ENCODE measurements around the gene DHRS1.

The DHRS1 gene

DNA sequence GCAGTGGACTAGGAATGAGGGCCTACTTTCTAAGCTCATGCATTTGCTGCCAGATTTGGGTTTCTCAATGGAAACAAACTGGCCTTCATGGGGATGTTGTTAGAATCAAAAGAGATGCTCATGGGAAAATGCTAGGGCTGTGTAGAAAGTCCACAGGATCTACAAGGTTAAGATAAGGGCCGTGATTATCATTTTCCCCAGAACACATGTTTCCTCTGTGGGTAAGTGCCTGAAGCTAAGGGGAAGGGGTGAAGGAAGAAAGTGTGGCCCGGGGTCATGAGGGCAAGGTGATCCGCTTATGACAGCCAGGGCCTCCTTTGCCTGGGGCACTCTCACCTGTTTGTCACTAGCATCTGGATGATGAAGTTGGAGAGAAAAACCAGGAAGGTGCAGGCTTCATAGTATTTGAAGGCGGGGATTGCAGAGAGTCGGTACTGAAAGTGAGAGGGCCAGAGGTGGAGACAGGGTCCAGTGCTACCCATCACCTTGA lies 25.5 kb upstream of the DHRS1 start:
- peaks cover 3% of the 10 kb centered on the region for H3K27me3 ChIP-seq (ENCODE audit: low read depth, low read length)
- no peak overlapping the region for H3K4me3 ChIP-seq (ENCODE audit: low read depth in 1 of 2, low read length in 2 of 2)
- no peaks in the 10 kb centered on the region for H3K36me3 ChIP-seq (ENCODE audit: control insufficient read depth in 1 of 2, insufficient read depth in 2 of 2, low read length in 2 of 2)
- H3K4me1 ChIP-seq (ENCODE audit: control insufficient read depth in 1 of 2, insufficient read depth in 2 of 2, low read length in 2 of 2): peaks cover 4 to 12% of the 10 kb centered on the region in 2 donors
- no peaks in the 10 kb centered on the region for H3K9me3 ChIP-seq (ENCODE audit: control insufficient read depth in 1 of 2, low read length in 2 of 2)
- no peak overlapping the region for H3K27ac ChIP-seq (ENCODE audit: low read length)

DNA sequence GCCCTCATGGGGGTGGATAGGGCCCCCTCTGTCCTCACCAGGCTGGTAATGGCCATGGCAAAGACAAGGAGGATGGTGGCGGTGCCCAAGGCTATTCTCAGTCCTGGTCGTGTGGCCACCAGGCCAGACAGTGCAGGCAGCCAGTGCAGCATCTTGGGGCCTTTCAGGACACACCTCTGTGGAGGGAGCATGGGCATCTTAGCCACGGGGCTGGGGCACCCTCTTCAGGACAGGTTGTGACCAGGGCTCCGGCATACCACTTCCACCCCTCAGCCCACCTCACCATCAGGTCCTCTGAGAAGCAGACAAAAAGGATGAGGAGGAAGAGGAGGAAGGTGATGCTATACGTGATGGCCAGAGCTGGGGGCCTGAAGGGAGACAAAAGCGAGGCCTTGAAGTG lies 24.4 kb upstream of the DHRS1 start:
- H3K27ac ChIP-seq (ENCODE audit: low read length): no peak overlapping the region
- no peak overlapping the region for H3K4me3 ChIP-seq (ENCODE audit: low read depth in 1 of 2, low read length in 2 of 2)
- H3K4me1 ChIP-seq (ENCODE audit: control insufficient read depth in 1 of 2, insufficient read depth in 2 of 2, low read length in 2 of 2): peaks cover 0 to 8% of the 10 kb centered on the region in 2 donors
- H3K9me3 ChIP-seq (ENCODE audit: control insufficient read depth in 1 of 2, low read length in 2 of 2): no peaks in the 10 kb centered on the region
- H3K27me3 ChIP-seq (ENCODE audit: low read depth, low read length): peaks cover 4% of the 10 kb centered on the region
- no peaks in the 10 kb centered on the region for H3K36me3 ChIP-seq (ENCODE audit: control insufficient read depth in 1 of 2, insufficient read depth in 2 of 2, low read length in 2 of 2)

DNA sequence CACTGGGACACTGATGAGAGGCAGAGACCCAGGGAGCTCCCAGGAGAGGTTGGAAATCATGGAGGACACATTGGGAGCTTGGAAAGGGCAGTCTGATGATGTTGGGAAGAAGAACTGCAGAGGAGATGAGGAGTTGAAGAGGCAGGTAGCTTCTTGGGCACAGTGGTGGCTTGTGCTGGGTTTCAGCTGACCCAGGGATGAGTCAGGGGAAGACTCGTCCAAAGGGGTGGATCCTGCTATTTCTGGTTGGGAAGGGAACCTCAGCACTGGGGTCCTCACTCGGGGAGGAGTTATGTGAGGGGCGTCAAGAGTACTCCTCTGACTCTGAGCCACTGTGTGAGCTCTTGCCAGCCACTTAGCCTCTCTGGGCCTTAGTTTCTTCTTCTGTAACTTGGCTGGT lies 23.8 kb upstream of the DHRS1 start:
- Histone ChIP-seq H3K27me3 (ENCODE audit: low read depth, low read length) (peaks cover 4% of the 10 kb centered on the region), H3K4me1 (ENCODE audit: control insufficient read depth in 1 of 2, insufficient read depth in 2 of 2, low read length in 2 of 2) (peaks cover 0 to 6% of the 10 kb centered on the region in 2 donors), H3K9me3 (ENCODE audit: control insufficient read depth in 1 of 2, low read length in 2 of 2) (no peaks in the 10 kb centered on the region), H3K4me3 (ENCODE audit: low read depth in 1 of 2, low read length in 2 of 2) (no peak overlapping the region), H3K27ac (ENCODE audit: low read length) (no peak overlapping the region), H3K36me3 (ENCODE audit: control insufficient read depth in 1 of 2, insufficient read depth in 2 of 2, low read length in 2 of 2) (no peaks in the 10 kb centered on the region)

DNA sequence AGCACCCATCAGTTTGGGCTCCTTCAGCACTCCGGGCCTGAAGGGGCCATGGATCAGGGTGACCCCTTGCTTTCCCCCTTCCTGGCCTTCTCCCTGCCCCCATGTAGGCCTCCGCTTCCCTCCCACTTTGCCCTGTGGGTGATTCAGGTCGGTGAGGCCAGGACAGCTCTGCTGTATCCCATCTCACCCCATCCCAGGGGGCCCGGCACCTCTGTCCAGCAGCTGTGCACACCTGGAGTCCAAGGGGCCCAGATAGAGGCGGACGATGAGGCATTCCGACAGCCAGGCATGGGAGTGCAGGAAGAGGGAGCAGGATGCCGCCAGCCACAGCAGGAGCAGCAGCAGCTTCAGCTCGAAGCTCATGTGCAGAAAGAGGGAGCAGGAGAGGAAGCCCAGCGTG lies 23.1 kb upstream of the DHRS1 start:
- Histone ChIP-seq H3K27ac (ENCODE audit: low read length) (no peak overlapping the region), H3K27me3 (ENCODE audit: low read depth, low read length) (peaks cover 4% of the 10 kb centered on the region), H3K36me3 (ENCODE audit: control insufficient read depth in 1 of 2, insufficient read depth in 2 of 2, low read length in 2 of 2) (no peaks in the 10 kb centered on the region), H3K9me3 (ENCODE audit: control insufficient read depth in 1 of 2, low read length in 2 of 2) (no peaks in the 10 kb centered on the region), H3K4me1 (ENCODE audit: control insufficient read depth in 1 of 2, insufficient read depth in 2 of 2, low read length in 2 of 2) (peaks cover 0 to 6% of the 10 kb centered on the region in 2 donors), H3K4me3 (ENCODE audit: low read depth in 1 of 2, low read length in 2 of 2) (no peak overlapping the region)

DNA sequence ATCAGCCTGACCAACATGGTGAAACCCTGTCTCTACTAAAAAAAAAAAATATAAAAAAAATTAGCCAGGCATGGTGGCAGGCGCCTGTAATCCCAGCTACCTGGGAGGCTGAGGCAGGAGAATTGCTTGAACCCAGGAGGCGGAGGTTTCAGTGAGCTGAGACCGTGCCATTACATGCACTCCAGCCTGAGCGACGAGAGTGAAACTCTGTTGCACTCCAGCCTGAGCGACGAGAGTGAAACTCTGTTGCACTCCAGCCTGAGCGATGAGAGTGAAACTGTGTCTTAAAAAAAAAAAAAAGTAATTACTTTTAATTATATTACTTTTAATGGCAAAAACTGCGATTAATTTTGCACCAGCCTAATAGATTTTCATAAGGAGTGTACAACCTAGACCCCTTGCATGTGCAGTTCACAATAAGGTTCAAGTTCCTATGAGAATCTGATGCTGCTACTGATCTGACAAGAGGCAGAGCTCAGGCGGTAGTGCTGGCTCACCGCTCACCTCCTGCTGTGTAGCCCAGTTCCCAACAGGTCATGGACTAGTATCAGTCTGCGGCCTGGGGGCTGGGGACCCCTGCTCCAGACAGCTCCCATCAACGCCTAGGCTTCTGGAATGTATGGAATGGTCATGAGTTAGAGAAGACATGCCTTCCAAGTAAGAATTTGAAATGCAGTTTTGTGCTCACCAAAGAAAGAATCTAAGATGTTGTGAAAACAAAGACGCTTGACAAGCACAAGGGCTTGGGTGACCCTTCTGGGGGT lies 21.8 kb upstream of the DHRS1 start:
- Histone ChIP-seq H3K36me3 (ENCODE audit: control insufficient read depth in 1 of 2, insufficient read depth in 2 of 2, low read length in 2 of 2) (no peaks in the 10 kb centered on the region), H3K4me1 (ENCODE audit: control insufficient read depth in 1 of 2, insufficient read depth in 2 of 2, low read length in 2 of 2) (peaks cover 0 to 5% of the 10 kb centered on the region in 2 donors), H3K27me3 (ENCODE audit: low read depth, low read length) (peaks cover 4% of the 10 kb centered on the region), H3K9me3 (ENCODE audit: control insufficient read depth in 1 of 2, low read length in 2 of 2) (no peaks in the 10 kb centered on the region), H3K4me3 (ENCODE audit: low read depth in 1 of 2, low read length in 2 of 2) (no peak overlapping the region), H3K27ac (ENCODE audit: low read length) (no peak overlapping the region)

DNA sequence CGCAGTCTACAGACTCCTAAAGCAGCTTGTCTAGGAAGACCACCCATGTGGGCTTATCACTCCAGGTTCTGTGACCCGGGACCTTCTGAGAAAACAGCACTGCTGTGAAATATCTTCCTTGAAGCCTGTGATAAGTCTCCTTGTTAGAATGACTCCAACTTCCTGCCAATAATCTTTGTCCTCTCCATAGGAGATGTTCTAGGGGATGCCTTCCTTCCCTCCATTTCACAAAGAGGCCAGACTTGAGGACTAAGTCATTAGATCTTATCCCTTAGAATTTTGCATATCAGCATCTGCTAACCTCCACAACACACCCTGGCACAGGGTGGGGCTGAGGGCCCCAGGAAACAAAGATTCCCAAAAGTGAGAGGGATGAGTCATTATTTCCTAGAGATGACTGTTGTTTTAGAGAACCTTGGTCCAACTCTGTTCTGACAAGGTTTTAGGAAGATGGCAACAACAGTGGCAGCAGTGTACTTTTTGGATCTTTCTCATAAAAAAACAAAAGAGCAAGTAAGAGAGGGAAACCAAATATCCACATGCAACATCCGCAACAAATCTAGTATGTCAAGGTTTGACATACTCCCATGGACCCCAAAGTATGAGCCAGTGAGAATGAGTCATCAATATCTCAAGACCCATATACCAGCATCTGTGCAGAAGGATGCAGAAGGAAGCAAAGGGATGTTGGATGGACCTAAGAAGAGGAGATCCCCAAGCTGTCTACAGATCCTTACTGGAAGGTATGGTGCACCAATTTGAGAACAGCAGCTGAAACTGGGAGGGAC lies 17.8 kb upstream of the DHRS1 start:
- H3K36me3 ChIP-seq (ENCODE audit: control insufficient read depth in 1 of 2, insufficient read depth in 2 of 2, low read length in 2 of 2): no peaks in the 10 kb centered on the region
- no peak overlapping the region for H3K4me3 ChIP-seq (ENCODE audit: low read depth in 1 of 2, low read length in 2 of 2)
- H3K27ac ChIP-seq (ENCODE audit: low read length): no peak overlapping the region
- H3K27me3 ChIP-seq (ENCODE audit: low read depth, low read length): peaks cover 4% of the 10 kb centered on the region
- H3K4me1 ChIP-seq (ENCODE audit: control insufficient read depth in 1 of 2, insufficient read depth in 2 of 2, low read length in 2 of 2): peaks cover 9 to 11% of the 10 kb centered on the region in 2 donors
- no peaks in the 10 kb centered on the region for H3K9me3 ChIP-seq (ENCODE audit: control insufficient read depth in 1 of 2, low read length in 2 of 2)

DNA sequence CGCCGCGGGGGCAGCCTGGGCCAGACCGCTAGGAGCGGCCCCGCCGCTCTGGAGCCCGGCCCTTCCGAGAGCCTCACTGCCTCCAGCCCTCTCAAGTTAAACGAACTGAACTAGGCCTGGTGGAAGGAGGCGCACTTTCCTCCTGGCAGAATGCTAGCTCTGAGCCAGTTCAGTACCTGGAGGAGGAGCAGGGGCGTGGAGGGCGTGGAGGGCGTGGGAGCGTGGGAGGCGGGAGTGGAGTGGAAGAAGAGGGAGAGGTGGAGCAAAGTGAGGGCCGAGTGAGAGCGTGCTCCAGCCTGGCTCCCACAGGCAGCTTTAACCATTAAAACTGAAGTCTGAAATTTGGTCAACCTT lies 17.0 kb upstream of the DHRS1 start:
- Histone ChIP-seq H3K36me3 (ENCODE audit: control insufficient read depth in 1 of 2, insufficient read depth in 2 of 2, low read length in 2 of 2) (peaks cover 0 to 4% of the 10 kb centered on the region in 2 donors), H3K27ac (ENCODE audit: low read length) (no peak overlapping the region), H3K9me3 (ENCODE audit: control insufficient read depth in 1 of 2, low read length in 2 of 2) (no peaks in the 10 kb centered on the region), H3K4me1 (ENCODE audit: control insufficient read depth in 1 of 2, insufficient read depth in 2 of 2, low read length in 2 of 2) (peaks cover 9 to 11% of the 10 kb centered on the region in 2 donors), H3K27me3 (ENCODE audit: low read depth, low read length) (peaks cover 4% of the 10 kb centered on the region), H3K4me3 (ENCODE audit: low read depth in 1 of 2, low read length in 2 of 2) (peak overlapping the region in 1 of 2 donors; percentile 17)

DNA sequence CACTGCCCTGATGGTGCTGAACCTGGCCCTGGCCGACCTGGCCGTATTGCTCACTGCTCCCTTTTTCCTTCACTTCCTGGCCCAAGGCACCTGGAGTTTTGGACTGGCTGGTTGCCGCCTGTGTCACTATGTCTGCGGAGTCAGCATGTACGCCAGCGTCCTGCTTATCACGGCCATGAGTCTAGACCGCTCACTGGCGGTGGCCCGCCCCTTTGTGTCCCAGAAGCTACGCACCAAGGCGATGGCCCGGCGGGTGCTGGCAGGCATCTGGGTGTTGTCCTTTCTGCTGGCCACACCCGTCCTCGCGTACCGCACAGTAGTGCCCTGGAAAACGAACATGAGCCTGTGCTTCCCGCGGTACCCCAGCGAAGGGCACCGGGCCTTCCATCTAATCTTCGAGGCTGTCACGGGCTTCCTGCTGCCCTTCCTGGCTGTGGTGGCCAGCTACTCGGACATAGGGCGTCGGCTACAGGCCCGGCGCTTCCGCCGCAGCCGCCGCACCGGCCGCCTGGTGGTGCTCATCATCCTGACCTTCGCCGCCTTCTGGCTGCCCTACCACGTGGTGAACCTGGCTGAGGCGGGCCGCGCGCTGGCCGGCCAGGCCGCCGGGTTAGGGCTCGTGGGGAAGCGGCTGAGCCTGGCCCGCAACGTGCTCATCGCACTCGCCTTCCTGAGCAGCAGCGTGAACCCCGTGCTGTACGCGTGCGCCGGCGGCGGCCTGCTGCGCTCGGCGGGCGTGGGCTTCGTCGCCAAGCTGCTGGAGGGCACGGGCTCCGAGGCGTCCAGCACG lies 16.4 kb upstream of the DHRS1 start:
- Histone ChIP-seq H3K36me3 (ENCODE audit: control insufficient read depth in 1 of 2, insufficient read depth in 2 of 2, low read length in 2 of 2) (peaks cover 0 to 4% of the 10 kb centered on the region in 2 donors), H3K4me3 (ENCODE audit: low read depth in 1 of 2, low read length in 2 of 2) (peak overlapping the region in 1 of 2 donors; percentile 17), H3K4me1 (ENCODE audit: control insufficient read depth in 1 of 2, insufficient read depth in 2 of 2, low read length in 2 of 2) (peaks cover 9 to 11% of the 10 kb centered on the region in 2 donors), H3K27ac (ENCODE audit: low read length) (no peak overlapping the region), H3K9me3 (ENCODE audit: control insufficient read depth in 1 of 2, low read length in 2 of 2) (no peaks in the 10 kb centered on the region), H3K27me3 (ENCODE audit: low read depth, low read length) (peaks cover 4% of the 10 kb centered on the region)

DNA sequence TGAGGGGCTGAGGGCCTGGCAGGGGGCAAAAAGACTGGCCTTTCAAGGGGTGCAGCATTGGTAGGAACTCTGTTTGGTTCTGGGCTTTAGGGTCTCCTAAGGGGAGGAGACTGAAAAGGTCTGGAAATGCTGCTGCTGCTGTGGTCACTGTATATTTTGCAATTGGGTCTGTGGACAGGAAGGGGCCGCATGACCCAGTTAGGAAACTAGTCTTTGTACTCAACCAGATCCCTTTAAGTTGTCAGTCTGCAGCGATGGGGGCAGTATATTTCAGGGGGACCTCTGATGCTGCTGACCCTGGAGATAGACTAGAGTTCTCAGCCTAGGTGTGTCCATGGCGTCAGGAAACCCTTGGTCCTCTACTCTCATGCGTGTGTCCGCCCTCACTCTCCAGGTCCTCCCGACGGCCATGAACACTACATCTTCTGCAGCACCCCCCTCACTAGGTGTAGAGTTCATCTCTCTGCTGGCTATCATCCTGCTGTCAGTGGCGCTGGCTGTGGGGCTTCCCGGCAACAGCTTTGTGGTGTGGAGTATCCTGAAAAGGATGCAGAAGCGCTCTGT lies 15.7 kb upstream of the DHRS1 start:
- Histone ChIP-seq H3K4me3 (ENCODE audit: low read depth in 1 of 2, low read length in 2 of 2) (peak overlapping the region in 1 of 2 donors; percentile 9), H3K27ac (ENCODE audit: low read length) (no peak overlapping the region), H3K9me3 (ENCODE audit: control insufficient read depth in 1 of 2, low read length in 2 of 2) (no peaks in the 10 kb centered on the region), H3K36me3 (ENCODE audit: control insufficient read depth in 1 of 2, insufficient read depth in 2 of 2, low read length in 2 of 2) (peaks cover 0 to 4% of the 10 kb centered on the region in 2 donors), H3K27me3 (ENCODE audit: low read depth, low read length) (peaks cover 4% of the 10 kb centered on the region), H3K4me1 (ENCODE audit: control insufficient read depth in 1 of 2, insufficient read depth in 2 of 2, low read length in 2 of 2) (peaks cover 11 to 16% of the 10 kb centered on the region in 2 donors)

DNA sequence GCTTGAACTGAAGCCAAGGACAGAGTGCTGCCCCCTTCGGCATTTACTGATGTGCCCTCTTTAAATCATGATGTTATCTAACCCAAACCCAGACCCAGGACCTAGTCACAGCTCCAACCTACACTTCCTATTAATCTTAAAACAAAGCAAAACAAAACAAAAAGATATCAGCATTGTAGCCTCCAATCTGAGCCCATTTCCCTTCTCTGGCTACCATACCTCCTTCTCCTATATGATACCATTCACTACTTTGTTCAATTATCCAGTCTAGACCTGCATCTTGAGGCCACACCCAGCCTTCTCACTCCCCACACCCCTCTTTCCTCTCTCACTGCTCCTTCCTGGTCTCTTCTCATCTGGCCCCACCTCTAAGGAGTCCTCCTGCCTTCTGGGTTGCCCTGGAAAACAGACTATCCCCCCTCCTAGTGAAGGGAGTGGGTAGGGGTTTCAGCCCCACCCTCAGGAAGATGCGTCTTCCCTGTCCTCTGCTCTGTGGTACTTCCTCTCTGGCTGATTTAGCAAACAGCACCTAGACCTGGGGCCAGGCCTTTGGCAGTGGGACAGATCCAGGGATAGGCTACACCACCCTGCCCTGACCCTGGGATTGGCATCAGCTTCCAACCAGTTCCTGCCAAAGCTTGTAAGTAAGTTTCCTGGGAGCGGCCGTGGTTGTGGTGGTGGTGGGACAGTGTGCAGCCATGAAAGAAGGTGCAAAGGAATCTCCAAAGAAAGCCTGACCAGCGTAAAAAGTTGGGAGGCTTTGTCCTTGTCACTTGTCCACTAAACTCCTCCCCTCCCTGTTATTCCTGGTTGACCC lies 15.0 kb upstream of the DHRS1 start:
- Histone ChIP-seq H3K27ac (ENCODE audit: low read length) (no peak overlapping the region), H3K27me3 (ENCODE audit: low read depth, low read length) (no peaks in the 10 kb centered on the region), H3K36me3 (ENCODE audit: control insufficient read depth in 1 of 2, insufficient read depth in 2 of 2, low read length in 2 of 2) (peaks cover 0 to 4% of the 10 kb centered on the region in 2 donors), H3K9me3 (ENCODE audit: control insufficient read depth in 1 of 2, low read length in 2 of 2) (no peaks in the 10 kb centered on the region), H3K4me3 (ENCODE audit: low read depth in 1 of 2, low read length in 2 of 2) (peak overlapping the region in 1 of 2 donors; percentile 9), H3K4me1 (ENCODE audit: control insufficient read depth in 1 of 2, insufficient read depth in 2 of 2, low read length in 2 of 2) (peaks cover 18 to 23% of the 10 kb centered on the region in 2 donors)

All from muscle layer of duodenum (tissue), 2 donors.